Activated CD8-positive, alpha-beta memory T cell treated with anti-CD3 and anti-CD28 coated beads, Interleukin-2, amount 50 U/mL, for 24 hours (primary cell): Measurements from ENCODE around the gene SYT12.

ENCODE experiments used
- DNase-seq: peaks from one replicate; pipeline ENCODE4 v3.0.0-alpha.2; 2020; ENCODE audit errors: extremely low read depth

SYT12 gene

DNA sequence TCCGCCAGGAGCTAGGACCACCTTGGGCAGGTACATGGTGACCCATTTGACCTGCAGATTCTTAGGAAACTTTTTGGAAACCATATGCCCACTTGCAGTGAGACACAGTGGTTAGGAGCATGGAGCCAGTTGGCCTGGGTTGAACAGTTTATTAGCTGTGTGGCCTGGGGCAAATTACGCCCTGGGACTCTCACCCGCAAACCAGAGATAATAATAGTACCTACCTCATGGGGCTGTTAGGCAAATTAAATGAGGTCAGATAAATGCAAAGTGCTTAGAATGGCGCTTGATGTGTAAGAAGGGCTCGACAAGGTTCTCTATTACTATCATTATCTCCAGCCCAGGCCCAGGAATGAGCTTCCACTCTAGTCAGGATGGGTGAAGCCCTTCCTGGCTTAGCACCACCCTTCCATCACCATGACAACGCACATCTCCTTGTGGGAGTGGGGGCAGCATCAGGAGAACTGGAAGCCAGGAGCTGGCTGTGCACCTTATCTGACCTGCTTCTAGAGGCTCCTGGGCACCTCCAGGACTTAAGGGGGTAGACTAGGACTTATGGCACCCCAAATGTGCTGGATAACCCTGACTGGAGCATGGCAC lies 5.1 kb downstream of the SYT12 start:
- no peak for DNase-seq

DNA sequence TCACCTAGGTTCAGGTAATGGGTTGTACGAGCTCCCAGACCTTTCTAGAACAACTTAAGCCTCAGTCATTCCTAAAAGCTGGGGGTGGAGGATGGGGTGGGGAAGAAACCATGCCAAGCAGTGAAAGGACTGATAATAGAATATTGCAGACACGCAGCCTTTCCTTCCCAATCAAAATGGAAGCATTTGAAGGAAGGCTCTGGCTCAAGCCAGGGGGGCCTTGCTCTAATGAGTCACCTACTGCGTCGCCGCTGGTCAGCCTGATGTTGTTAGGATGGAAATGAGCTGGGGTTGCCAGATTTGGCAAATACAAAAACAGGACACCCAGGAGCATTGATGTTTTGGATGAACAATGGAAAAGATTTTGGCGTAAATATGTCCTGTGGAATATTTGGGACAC lies 6.2 kb downstream of the SYT12 start:
- DNase-seq: no peak

DNA sequence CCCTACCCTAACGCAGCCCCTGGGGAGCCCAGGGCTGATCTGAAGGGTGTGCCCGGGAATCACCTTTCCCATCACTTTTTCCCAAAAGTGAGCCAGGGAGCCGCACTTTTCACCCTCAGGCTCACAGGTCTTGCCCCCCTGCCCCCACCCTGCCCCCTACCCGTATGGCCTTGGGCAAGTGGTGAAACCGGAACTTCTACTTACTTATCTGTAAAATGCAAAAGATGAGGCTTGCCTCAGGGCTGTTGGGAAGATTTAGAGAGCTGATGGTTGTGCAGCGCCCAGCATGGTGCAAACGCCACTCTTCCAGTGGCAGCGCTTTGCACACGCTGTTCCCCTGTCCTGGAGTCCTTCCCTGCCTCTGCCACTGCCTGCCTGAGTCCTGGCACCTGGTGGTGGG lies 8.0 kb downstream of the SYT12 start:
- no peak for DNase-seq

DNA sequence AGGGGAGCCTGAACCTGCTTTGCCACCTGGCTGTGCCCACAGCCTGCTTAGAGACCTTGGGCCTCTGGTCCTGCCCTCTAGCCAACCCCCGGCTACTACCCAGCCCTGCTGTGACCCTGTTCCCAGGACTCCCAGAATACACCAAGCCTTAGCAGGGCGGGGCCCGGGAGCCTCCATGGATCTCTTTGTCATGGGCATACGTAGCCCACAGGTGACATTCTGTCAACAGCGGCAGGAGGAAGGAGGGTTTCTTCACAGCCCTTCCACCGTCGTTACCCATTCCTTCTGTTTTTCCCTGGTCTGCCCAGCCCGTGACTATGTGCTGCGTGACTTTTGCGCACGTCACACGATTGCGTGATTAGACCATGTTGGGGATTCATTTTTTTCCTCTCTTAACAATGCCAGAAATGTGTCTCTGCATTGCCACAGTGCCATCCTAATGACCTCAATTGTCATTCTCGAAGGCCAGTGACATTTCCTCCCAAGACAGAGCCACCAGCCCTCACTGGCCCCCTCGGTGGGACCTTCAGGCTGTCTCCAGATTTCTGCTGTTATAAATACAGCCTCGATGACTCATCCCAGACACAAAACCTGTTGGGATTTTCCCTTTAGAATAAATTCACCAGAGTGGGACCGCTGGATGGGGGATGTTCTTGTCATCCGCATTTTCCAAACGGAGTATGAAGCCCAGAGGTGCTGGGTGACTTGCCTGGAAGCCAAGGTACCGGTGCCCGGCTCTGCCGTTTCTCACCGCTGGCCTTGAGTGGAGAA lies 9.0 kb downstream of the SYT12 start:
- no peak for DNase-seq

DNA sequence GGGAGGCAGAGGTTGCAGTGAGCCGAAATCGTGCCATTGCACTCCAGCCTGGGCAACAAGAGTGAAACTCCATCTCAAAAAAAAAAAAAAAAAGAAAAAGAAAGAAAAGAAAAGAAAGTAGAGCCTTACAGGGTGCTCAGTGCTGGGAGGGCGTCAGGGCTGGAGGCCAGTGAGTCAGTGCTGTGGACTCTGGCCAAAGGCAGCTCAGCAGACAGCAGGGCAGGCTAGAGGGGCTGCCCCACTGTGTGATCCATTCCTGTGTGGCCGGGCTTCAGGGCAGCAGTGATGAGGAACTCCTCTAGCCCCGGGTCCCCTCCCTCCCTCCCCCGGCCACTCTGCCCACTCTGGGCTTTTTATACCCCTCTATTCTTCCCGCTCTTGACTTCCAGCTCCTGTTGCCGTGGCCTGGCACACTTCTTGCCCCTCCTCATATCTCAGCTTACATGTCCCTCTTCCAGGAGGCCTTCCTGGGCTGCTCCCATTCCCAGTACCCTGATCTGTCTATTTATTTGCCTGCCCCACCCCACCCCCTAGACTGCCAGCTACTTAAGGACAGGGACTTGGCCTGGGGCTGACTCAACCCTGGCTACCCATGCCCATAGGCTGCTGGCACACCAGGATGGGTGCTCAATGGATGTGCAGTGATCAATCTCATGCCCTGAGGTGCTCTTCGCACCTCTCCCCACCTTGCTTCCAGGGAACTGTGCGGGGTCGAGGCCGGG lies 10.1 kb downstream of the SYT12 start:
- no peak for DNase-seq

- DNase-seq: no peak
Measured at GRCh38 chr11:67033661-67034166, 10.8 kb downstream of the SYT12 start.

DNA sequence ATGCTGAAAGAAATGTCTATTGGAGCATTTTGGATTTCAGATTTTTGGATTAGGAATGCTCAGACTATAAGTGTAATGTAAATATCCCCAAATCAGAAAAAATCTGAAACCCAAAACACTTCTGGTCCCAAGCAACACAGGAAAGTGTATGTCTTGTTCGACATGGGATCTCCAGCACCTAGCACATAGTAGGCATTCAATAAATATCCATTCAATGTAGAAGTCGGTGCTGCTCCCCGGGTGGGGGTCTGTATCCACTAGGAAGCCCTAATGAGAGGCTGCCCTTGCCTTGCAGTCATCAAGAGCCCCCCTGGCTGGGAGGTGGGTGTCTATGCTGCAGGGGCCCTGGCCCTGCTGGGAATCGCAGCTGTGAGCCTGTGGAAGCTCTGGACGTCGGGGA lies 11.4 kb downstream of the SYT12 start:
- DNase-seq: no peak

- DNase-seq: no peak
Measured at GRCh38 chr11:67040147-67040546, 17.2 kb downstream of the SYT12 start.

DNA sequence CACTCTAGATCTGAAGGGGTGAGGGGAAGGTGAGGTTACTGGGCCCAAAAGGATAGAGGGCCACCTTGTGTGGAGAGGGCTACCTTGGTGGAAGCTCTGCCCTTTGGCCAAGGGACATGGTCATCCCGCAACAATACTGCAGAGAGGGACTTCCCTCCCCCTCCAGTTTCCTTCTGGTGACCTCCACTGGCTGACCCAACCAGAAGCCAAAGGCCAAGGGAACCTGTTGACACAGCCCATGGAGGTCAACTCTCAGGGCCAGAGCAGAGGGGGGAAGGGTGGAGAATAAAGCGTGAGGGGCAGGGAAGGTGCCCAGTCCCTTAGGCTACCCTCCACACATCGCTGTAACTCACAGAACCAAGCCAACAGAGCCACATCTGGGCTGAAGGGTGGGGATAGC lies 18.7 kb downstream of the SYT12 start:
- DNase-seq: no peak

DNA sequence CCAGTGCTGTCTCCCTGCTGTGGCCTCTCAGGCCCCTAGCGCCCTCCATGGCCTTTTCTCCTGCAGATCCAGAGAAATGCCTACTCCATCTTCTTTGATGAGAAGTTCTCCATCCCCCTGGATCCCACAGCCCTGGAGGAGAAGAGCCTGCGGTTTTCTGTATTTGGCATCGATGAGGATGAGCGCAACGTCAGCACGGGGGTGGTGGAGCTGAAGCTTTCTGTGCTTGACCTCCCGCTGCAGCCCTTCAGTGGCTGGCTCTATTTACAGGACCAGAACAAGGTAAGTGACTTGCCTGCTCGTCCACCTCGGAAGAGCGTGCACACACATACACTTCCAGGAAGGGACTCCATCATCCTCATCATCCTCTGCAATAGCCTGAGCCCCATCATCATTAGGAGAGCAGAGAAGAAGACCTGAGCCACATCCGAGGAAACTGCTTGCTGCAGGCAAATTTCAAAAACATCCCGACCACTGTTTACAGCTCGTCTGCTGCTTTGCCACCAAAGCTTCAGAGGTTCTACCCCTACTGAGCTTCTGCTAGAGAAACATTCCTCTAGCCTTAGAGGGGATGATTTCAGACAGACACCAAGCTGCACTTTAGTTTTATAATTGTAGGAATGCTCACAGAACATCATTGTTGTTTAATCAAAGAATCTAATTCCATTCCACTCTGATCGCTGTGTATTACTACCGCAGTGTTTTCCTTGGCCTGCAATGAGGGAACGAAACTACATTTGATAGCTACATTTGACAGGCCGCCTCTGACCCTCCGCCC lies 20.8 kb downstream of the SYT12 start:
- DNase-seq: no peak

DNA sequence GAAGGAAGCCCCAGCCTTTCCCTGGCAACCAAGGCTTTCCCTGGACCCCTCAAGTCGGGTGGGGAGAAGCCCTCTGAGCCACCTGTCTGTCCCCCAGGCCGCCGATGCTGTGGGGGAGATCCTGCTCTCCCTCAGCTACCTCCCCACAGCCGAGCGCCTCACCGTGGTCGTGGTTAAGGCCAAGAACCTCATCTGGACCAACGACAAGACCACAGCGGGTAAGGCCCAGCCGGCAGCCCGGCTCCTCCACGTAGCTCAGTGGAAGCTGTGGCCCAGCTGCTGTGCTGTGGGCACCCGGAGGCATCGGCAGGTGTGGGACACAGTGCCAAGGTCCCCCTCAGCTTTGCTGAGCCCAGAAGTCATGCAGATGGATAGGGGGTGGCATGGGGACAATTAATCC lies 21.6 kb downstream of the SYT12 start:
- DNase-seq: no peak

- DNase-seq: no peak
Measured at GRCh38 chr11:67045314-67045713, 22.4 kb downstream of the SYT12 start.

DNA sequence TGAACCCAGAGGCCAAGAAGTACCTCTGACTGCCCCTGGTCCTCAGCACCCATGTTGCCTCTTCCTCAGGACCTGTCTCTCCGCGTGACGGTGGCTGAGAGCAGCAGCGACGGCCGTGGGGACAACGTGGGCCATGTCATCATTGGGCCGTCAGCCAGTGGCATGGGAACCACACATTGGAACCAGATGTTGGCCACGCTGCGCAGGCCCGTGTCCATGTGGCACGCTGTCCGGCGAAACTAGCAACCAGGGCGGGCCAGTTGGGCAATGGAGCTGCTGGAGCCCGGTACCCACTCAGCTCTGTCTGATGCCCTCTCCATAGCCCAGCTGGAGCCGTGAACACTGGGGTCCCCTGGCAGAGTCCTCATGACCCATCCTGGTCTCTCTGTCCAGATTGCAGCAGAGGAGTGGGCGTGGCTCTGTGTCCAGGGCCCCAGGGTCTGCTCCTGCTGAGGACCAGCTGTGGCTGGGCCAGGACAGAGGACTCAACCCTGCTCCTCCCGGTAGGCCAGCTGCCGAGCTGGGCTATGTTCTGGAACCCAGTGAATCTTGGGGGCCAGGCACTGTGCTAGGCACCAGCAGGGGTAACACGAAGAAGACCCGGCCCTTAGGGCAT lies 25.7 kb downstream of the SYT12 start:
- no peak for DNase-seq

DNA sequence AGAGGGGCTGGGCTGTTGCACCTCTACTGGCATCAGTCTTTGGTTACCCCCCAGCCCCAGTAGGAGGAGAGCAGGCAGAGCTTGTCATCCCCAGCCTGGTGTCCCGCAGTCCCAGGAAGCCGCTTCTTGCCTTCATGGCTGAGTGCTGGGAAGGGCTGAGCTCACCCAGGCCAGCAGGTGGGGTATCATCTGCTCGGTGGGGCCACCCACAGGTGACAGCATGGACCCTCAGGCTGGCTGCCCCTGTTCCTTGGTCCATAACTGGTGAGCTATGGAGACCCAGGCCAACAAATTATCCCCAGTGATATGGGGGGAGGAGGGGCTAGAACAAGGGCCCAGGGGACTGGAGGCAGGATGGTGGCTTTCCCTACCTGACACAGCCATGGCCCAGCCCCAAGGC lies 27.2 kb downstream of the SYT12 start:
- no peak for DNase-seq

DNA sequence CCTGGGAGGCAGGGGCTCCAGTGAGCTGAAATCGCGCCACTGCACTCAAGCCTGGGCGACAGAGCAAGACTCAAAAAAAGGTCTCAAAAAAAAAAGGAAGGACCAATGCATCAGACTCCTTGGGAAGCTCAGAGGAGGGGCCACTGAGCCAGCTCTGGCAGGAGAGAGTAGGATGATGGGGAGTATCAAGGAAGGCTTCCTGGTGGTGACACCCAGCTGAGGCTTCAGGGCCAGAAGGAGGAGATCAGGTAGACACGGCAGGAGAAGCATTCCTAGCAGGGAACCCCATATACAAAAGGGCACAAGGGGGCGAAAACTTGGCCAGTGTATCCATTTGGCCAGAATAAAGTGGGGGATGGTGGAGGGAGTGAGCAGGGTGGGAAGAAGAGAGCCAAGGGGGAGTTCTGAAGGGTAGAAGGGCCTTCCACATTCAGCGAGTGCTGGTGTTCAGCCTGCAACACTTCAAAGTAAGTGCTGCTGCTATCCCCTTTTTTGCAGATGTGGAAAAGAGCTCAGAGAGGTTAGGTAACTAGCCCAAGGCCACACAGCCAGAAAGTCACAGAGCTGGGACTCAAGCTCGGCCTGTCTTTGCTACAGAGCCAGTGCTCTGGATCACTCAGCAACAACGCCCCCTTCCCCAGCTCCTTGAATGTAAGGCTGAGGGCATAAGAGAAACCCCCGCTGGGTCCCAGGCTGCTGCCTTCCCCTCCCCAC lies 28.4 kb downstream of the SYT12 start:
- DNase-seq: no peak

GRCh38 chr11:67051945-67052488 lies 29.1 kb downstream of the SYT12 start:
- DNase-seq: no peak

DNA sequence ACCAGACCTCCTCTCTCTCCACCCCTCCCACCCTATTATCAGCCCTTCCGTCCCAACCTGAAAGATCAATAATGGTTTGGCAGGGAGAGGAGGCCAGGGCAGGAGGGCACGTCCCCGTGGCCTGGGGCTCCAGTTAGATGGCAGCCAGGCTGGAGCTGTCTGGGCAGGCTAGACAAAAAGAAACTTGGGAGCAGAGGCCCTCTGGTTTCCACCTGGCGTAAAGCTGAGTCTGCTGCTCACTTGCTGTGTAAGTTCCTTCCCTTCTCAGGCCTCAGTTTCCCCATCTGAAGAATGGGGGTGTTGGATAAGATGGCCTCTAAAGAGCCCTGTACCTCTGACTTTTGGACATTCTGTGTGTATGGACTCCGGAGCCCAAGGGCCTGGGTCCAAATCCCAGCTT lies 30.0 kb downstream of the SYT12 start:
- no peak for DNase-seq

DNA sequence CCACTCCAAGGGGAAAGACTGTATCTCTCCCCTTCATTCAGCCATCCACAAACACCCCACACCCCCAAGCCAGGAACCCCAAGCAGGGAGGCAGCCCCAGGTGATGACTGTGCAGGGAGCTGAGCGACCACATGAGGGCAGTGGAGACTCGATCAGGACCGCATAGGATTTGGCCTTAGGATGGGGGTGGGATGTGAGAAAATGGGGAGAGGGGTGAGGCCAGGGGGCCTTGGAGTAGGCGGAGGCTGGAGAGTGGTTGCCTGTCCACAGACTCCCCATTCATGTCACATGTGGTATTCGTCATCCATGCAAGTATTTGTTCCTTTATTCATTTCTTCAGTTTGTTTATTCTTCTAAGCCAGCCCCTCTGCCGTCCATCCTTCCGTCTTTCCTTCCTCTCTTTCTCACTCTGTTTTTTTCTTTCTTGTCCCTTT lies 31.0 kb downstream of the SYT12 start:
- no peak for DNase-seq

GRCh38 chr11:67054346-67054835 lies 31.5 kb downstream of the SYT12 start:
- no peak for DNase-seq

DNA sequence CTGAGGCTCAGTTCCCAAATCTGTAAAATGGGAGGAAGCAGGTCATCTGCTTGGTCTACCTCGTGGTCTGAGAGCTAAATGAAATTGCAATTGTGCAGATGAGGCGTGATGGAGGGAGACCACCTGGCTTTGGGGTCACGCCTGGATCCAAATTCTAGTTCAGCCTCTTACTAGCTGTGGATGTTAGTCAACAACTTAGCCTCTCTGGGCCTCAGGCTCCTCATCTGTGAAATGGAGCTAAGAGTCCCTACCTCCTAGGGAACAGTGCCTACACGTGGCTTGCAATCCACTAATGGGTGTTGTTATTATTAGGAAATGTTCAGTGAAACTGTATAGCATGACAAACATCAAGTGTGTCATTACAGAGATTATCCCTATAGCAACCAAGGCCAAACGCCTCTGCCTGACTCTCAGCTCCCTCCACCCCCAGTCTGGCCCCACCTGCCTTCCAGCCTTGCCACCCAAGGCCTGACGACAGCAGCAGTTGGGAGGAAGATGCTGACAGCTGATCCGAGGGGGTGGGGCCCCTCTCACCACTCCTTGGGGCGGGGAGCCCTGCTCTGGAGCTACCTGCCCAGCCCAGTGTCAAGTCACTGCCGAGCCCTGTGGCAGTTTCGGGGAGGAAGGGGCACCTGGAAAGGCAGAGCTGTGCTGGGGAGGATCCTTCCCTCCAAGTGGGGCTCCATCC lies 32.0 kb downstream of the SYT12 start:
- DNase-seq: no peak
